Measurements from ENCODE around the gene HPN.

The HPN gene

DNA sequence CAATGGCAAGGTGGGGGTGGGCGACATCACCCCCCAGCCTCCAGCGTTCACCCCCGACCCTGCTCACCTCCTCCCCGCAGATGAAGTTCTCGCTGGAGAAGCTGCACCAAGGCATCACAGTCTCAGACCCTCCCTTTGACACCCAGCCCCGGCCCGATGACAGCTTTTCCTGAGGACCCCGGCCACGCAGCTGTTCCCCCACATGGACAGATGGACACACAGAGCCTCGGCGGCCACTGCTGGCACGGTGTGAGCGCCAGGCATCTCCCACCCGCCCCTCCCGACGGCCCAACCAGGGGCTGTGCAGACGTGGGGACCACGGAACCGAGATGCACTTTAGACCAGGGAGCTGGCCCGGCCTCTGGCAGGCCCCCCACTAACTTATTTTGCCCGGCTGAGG is 15.6 kb upstream of the HPN start:
- Histone ChIP-seq H3K36me3 (ENCODE audit: control insufficient read depth, low read length) (peaks cover 69% of the 10 kb centered on the region), H3K4me2 (ENCODE audit: low read length) (no peak overlapping the region), H3F3A (ENCODE audit: control insufficient read depth, insufficient read depth) (0 out of 2 replicates have a peak, but pooled peaks cover 3% of the 10 kb centered on the region), H4K20me1 (ENCODE audit: control insufficient read depth, insufficient read depth, low read depth, low read length) (0 out of 2 replicates have a peak, but pooled peaks cover 3% of the 10 kb centered on the region), H3K4me1 (ENCODE audit: control insufficient read depth, low read length) (peaks cover 3% of the 10 kb centered on the region; the same call in 1 of the 2 replicates), H3K79me2 (ENCODE audit: control insufficient read depth, low read length) (no peaks in the 10 kb centered on the region), H3K27me3 (ENCODE audit: control insufficient read depth, low read length) (peaks cover 8% of the 10 kb centered on the region), H3K9me3 (ENCODE audit: control insufficient read depth, insufficient read depth, low read length) (no peaks in the 10 kb centered on the region), H3K4me3 (ENCODE audit: low read length) (no peak overlapping the region), H3K27ac (ENCODE audit: low read depth, low read length) (no peak overlapping the region), H3K9me2 (replicated peaks; ENCODE audit: control insufficient read depth, low read length) (no peaks in the 10 kb centered on the region)
- TF ChIP-seq, protein P1, sequence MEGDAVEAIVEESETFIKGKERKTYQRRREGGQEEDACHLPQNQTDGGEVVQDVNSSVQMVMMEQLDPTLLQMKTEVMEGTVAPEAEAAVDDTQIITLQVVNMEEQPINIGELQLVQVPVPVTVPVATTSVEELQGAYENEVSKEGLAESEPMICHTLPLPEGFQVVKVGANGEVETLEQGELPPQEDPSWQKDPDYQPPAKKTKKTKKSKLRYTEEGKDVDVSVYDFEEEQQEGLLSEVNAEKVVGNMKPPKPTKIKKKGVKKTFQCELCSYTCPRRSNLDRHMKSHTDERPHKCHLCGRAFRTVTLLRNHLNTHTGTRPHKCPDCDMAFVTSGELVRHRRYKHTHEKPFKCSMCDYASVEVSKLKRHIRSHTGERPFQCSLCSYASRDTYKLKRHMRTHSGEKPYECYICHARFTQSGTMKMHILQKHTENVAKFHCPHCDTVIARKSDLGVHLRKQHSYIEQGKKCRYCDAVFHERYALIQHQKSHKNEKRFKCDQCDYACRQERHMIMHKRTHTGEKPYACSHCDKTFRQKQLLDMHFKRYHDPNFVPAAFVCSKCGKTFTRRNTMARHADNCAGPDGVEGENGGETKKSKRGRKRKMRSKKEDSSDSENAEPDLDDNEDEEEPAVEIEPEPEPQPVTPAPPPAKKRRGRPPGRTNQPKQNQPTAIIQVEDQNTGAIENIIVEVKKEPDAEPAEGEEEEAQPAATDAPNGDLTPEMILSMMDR (IDR thresholded peaks at IDR 0.05; ENCODE audit: low read depth, low read length, poor library complexity, severe bottlenecking) = no peak
- TF ChIP-seq EZH2phosphoT487 (IDR thresholded peaks at IDR 0.05; ENCODE audit: borderline replicate concordance, low read length) = no peak

GRCh38 chr19:35026418-35026817 is 15.1 kb upstream of the HPN start:
- no peak overlapping the region for H3K4me3 ChIP-seq (ENCODE audit: low read length)
- H3K36me3 ChIP-seq (ENCODE audit: control insufficient read depth, low read length) = peaks cover 65% of the 10 kb centered on the region
- 0 out of 2 replicates have a peak, but pooled peaks cover 3% of the 10 kb centered on the region for H4K20me1 ChIP-seq (ENCODE audit: control insufficient read depth, insufficient read depth, low read depth, low read length)

DNA sequence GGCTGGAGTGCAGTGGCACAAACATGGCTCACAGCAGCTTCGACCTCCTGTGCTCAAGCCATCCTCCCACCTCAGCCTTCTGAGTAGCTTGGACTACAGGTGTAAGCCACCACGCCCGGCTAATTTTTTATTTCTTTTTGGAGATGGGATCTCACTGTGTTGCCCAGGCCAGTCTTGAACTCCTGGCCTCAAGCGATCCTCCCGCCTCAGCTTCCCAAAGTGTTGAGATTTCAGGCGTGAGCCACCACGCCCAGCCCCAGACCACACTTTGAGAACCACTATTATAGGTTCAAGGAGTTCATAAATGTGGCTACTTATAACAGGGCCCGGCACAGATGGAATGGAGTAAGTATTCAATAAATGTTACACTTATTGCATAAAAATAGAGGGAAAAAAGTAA is 14.5 kb upstream of the HPN start:
- Histone ChIP-seq H3K9me2 (replicated peaks; ENCODE audit: control insufficient read depth, low read length) (no peaks in the 10 kb centered on the region), H4K20me1 (ENCODE audit: control insufficient read depth, insufficient read depth, low read depth, low read length) (0 out of 2 replicates have a peak, but pooled peaks cover 3% of the 10 kb centered on the region), H3K9me3 (ENCODE audit: control insufficient read depth, insufficient read depth, low read length) (no peaks in the 10 kb centered on the region), H3K4me1 (ENCODE audit: control insufficient read depth, low read length) (peaks cover 3% of the 10 kb centered on the region; the same call in 1 of the 2 replicates), H3K4me2 (ENCODE audit: low read length) (no peak overlapping the region), H3K79me2 (ENCODE audit: control insufficient read depth, low read length) (no peaks in the 10 kb centered on the region), H3F3A (ENCODE audit: control insufficient read depth, insufficient read depth) (0 out of 2 replicates have a peak, but pooled peaks cover 3% of the 10 kb centered on the region), H3K4me3 (ENCODE audit: low read length) (no peak overlapping the region), H3K36me3 (ENCODE audit: control insufficient read depth, low read length) (peaks cover 59% of the 10 kb centered on the region), H3K27ac (ENCODE audit: low read depth, low read length) (no peak overlapping the region), H3K27me3 (ENCODE audit: control insufficient read depth, low read length) (peaks cover 19% of the 10 kb centered on the region)
- TF ChIP-seq EZH2phosphoT487 (IDR thresholded peaks at IDR 0.05; ENCODE audit: borderline replicate concordance, low read length) = no peak
- TF ChIP-seq, protein P1 (IDR thresholded peaks at IDR 0.05; ENCODE audit: low read depth, low read length, poor library complexity, severe bottlenecking) = no peak

More at GRCh38 chr19:35026418-35026817, 15.1 kb upstream of the HPN start:
- H3K4me1 ChIP-seq (ENCODE audit: control insufficient read depth, low read length) = peaks cover 3% of the 10 kb centered on the region; the same call in 1 of the 2 replicates
- TF ChIP-seq, protein P1 (IDR thresholded peaks at IDR 0.05; ENCODE audit: low read depth, low read length, poor library complexity, severe bottlenecking) = no peak
- TF ChIP-seq EZH2phosphoT487 (IDR thresholded peaks at IDR 0.05; ENCODE audit: borderline replicate concordance, low read length) = no peak
- peaks cover 13% of the 10 kb centered on the region for H3K27me3 ChIP-seq (ENCODE audit: control insufficient read depth, low read length)
- no peaks in the 10 kb centered on the region for H3K79me2 ChIP-seq (ENCODE audit: control insufficient read depth, low read length)
- no peaks in the 10 kb centered on the region for H3K9me3 ChIP-seq (ENCODE audit: control insufficient read depth, insufficient read depth, low read length)
- no peak overlapping the region for H3K27ac ChIP-seq (ENCODE audit: low read depth, low read length)
- H3K9me2 ChIP-seq (replicated peaks; ENCODE audit: control insufficient read depth, low read length) = no peaks in the 10 kb centered on the region
- no peak overlapping the region for H3K4me2 ChIP-seq (ENCODE audit: low read length)
- 0 out of 2 replicates have a peak, but pooled peaks cover 3% of the 10 kb centered on the region for H3F3A ChIP-seq (ENCODE audit: control insufficient read depth, insufficient read depth)

Data from DOHH2 (cell line).